ENCODE measurements around the gene C2orf69. TPM values are rescaled to one million over a fixed set of nuclear protein-coding genes. Genes with fewer than 3 reads are reported as not detected.

The C2orf69 gene
- polyA plus RNA-seq, 3 donors: 5.5 to 9.4 (median 6.9) TPM

- no peak overlapping the region for H3K4me2 ChIP-seq (replicated peaks; ENCODE audit: extremely low read depth, low read length, poor library complexity, severe bottlenecking)
- peaks cover 13% of the 10 kb centered on the region for H4K20me1 ChIP-seq (ENCODE audit: insufficient read depth, low read length)
- H3K36me3 ChIP-seq (replicated peaks in 1 of 2; ENCODE audit: control insufficient read depth in 1 of 2, insufficient read depth in 2 of 2, low read length in 2 of 2): peaks cover 5 to 35% of the 10 kb centered on the region in 2 donors
- H3K79me2 ChIP-seq (ENCODE audit: insufficient read depth, low read length): peaks cover 72% of the 10 kb centered on the region
- peaks cover 0 to 7% of the 10 kb centered on the region in 2 donors for H3K9me3 ChIP-seq (replicated peaks in 1 of 2; ENCODE audit: control insufficient read depth in 1 of 2, insufficient read depth in 1 of 2, low read length in 2 of 2)
- H3K4me3 ChIP-seq (replicated peaks in 1 of 3; ENCODE audit: low read depth in 2 of 3, low read length in 3 of 3): no peak overlapping the region
- TF ChIP-seq CTCF (IDR thresholded peaks at IDR 0.05): no peak
- Mint-ChIP-seq H3K4me3 (no peak overlapping the region), H3K4me1 (peaks cover 32% of the 10 kb centered on the region), H3K27ac (peak overlapping the region in 3 of 7 donors; percentile 9 to 52 (median 47)), H3K36me3 (peaks cover 26 to 37% of the 10 kb centered on the region in 2 donors), H3K27me3 (ENCODE audit: low read depth in 3 of 3) (no peaks in the 10 kb centered on the region), H3K9me3 (peaks cover 0 to 7% (median 2%) of the 10 kb centered on the region in 7 donors)
- H3K27ac ChIP-seq (ENCODE audit: low read depth in 1 of 2, low read length in 2 of 2): peak overlapping the region in 1 of 2 donors; percentile 33
- 0% methylated on average over 1 of the region's 2 CpGs for WGBS (ENCODE audit: insufficient coverage)
- no peak for DNase-seq
- H2AFZ ChIP-seq (ENCODE audit: insufficient read depth, low read depth, low read length, poor library complexity, severe bottlenecking): no peak overlapping the region
- no peak overlapping the region for H3K9ac ChIP-seq (ENCODE audit: insufficient read depth, low read length, poor library complexity, severe bottlenecking)
- intact Hi-C loops (cut with micrococcal nuclease): no loop called here
- H3K27me3 ChIP-seq (ENCODE audit: control insufficient read depth in 2 of 2, insufficient read depth in 2 of 2, low read length in 2 of 2): no peaks in the 10 kb centered on the region
- peaks cover 15% of the 10 kb centered on the region in 2 donors for H3K4me1 ChIP-seq (ENCODE audit: control insufficient read depth in 1 of 2, insufficient read depth in 2 of 2, low read length in 2 of 2)
These were observed 3.4 kb downstream of the C2orf69 start for GRCh38 chr2:199914372-199914958.

GRCh38 chr2:199916980-199917379 lies 5.9 kb downstream of the C2orf69 start:
- H3K4me2 ChIP-seq (replicated peaks; ENCODE audit: extremely low read depth, low read length, poor library complexity, severe bottlenecking): no peak overlapping the region
- no peak overlapping the region for H3K27ac ChIP-seq (ENCODE audit: low read depth in 1 of 2, low read length in 2 of 2)
- DNase-seq: no peak
- no peak for TF ChIP-seq CTCF (IDR thresholded peaks at IDR 0.05)
- peaks cover 91% of the 10 kb centered on the region for H3K79me2 ChIP-seq (ENCODE audit: insufficient read depth, low read length)
- H2AFZ ChIP-seq (ENCODE audit: insufficient read depth, low read depth, low read length, poor library complexity, severe bottlenecking): no peak overlapping the region
- H3K9me3 ChIP-seq (replicated peaks in 1 of 2; ENCODE audit: control insufficient read depth in 1 of 2, insufficient read depth in 1 of 2, low read length in 2 of 2): peaks cover 0 to 7% of the 10 kb centered on the region in 2 donors
- H3K27me3 ChIP-seq (ENCODE audit: control insufficient read depth in 2 of 2, insufficient read depth in 2 of 2, low read length in 2 of 2): no peaks in the 10 kb centered on the region
- peaks cover 29 to 45% of the 10 kb centered on the region in 2 donors for H3K36me3 Mint-ChIP-seq
- H3K9me3 Mint-ChIP-seq: peaks cover 0 to 5% (median 0%) of the 10 kb centered on the region in 7 donors
- intact Hi-C loops (cut with micrococcal nuclease): no loop called here
- peaks cover 0 to under 1% (median 0%) of the 10 kb centered on the region in 3 donors for H3K27me3 Mint-ChIP-seq (ENCODE audit: low read depth in 3 of 3)
- 91% methylated on average over 4 of the region's 4 CpGs for WGBS (ENCODE audit: insufficient coverage)
- peaks cover 26% of the 10 kb centered on the region for H3K4me1 Mint-ChIP-seq
- no peak overlapping the region for H3K4me3 Mint-ChIP-seq
- peaks cover 8 to 9% of the 10 kb centered on the region in 2 donors for H3K4me1 ChIP-seq (ENCODE audit: control insufficient read depth in 1 of 2, insufficient read depth in 2 of 2, low read length in 2 of 2)
- H4K20me1 ChIP-seq (ENCODE audit: insufficient read depth, low read length): peaks cover 16% of the 10 kb centered on the region
- H3K27ac Mint-ChIP-seq: no peak overlapping the region
- H3K9ac ChIP-seq (ENCODE audit: insufficient read depth, low read length, poor library complexity, severe bottlenecking): no peak overlapping the region
- no peak overlapping the region for H3K4me3 ChIP-seq (replicated peaks in 1 of 3; ENCODE audit: low read depth in 2 of 3, low read length in 3 of 3)
- H3K36me3 ChIP-seq (replicated peaks in 1 of 2; ENCODE audit: control insufficient read depth in 1 of 2, insufficient read depth in 2 of 2, low read length in 2 of 2): peaks cover 5 to 45% of the 10 kb centered on the region in 2 donors

All from CD14-positive monocyte (primary cell).